Gastrocnemius medialis (tissue), 4 donors: ENCODE results near the gene MMP28. TPM values are rescaled to one million over a fixed set of nuclear protein-coding genes. Genes with fewer than 3 reads are reported as not detected.

ENCODE experiments used
- ATAC-seq, 2 donors: fragments of 150-250 bp; one replicate each; pipeline ENCODE4 v1.9.1; 2016
- DNase-seq, 2 donors: peaks; one replicate each; pipeline ENCODE4 v3.0.0-alpha.2; 2019
- H3K27ac ChIP-seq, 4 donors: fragments of 200-600 bp; sonication (generic); 1 replicate in 1 of 4; 2 replicates in 3 of 4; pipeline ENCODE4 v1.5.1; 2016 to 2018; ENCODE audit warnings: mild to moderate bottlenecking in 2 of 4, moderate library complexity in 1 of 4
- H3K27me3 ChIP-seq, 3 donors: fragments of 200-600 bp; sonication (generic) in 2 of 3; 1 replicate in 1 of 3; 2 replicates in 2 of 3; pipeline versions ENCODE4 v1.5.1 to v1.6.0; 2016 to 2019; ENCODE audit warnings: mild to moderate bottlenecking in 1 of 3, moderate library complexity in 1 of 3
- H3K36me3 ChIP-seq, 2 donors: fragments of 200-600 bp; sonication (generic) in 1 of 2; one replicate each; pipeline ENCODE4 v1.5.1; 2017 to 2018
- H3K4me1 ChIP-seq, 2 donors: fragments of 200-600 bp; sonication (generic) in 1 of 2; one replicate each; pipeline ENCODE4 v1.5.1; 2016 to 2017; ENCODE audit warnings: mild to moderate bottlenecking in 2 of 2
- H3K4me3 ChIP-seq, 4 donors: fragments of 200-600 bp; sonication (generic) in 3 of 4; 1 replicate in 1 of 4; 2 replicates in 3 of 4; pipeline ENCODE4 v1.5.1; 2016 to 2019; ENCODE audit warnings: mild to moderate bottlenecking in 2 of 4
- H3K9me3 ChIP-seq, 3 donors: fragments of 200-600 bp; sonication (generic) in 2 of 3; 1 replicate in 1 of 3; 2 replicates in 2 of 3; pipeline ENCODE4 v1.5.1; 2016 to 2019
- CTCF ChIP-seq, 5 experiments: fragments of 450-650 bp in 3 of 5; fragments of 200-600 bp in 2 of 5; sonication (generic) in 2 of 5; IDR thresholded peaks in 4 of 5; conservative IDR thresholded peaks in 1 of 5; 1 replicate in 4 of 5; 2 replicates in 1 of 5; pipeline ENCODE4 v1.5.1; 2016 to 2019; ENCODE audit warnings: antibody characterized with exemption in 5 of 5, mild to moderate bottlenecking in 3 of 5, moderate library complexity in 3 of 5
- POLR2A ChIP-seq, 2 donors: fragments of 450-650 bp; IDR thresholded peaks; one replicate each; pipeline ENCODE4 v1.6.1; 2017; ENCODE audit warnings: antibody characterized with exemption in 2 of 2, mild to moderate bottlenecking in 2 of 2, moderate library complexity in 2 of 2
- in situ Hi-C, 4 donors: fragments of 200-750 bp; cut with MboI; loops; one replicate each; pipeline versions ENCODE4 v1.15.0 to v1.8.0; 2017; ENCODE audit warnings: low sequenced_read_pairs in 4 of 4
- intact Hi-C: fragments of 100-400 bp; cut with DNase I; formaldehyde crosslinking; loops from one replicate; pipeline ENCODE4 v1.15.1; 2023; ENCODE audit warnings: low total_unique reads
- total RNA-seq, 4 donors: library from RNA; depleted of rRNA; stranded (reverse); fragments of >200 nt; gene quantifications; one replicate each; pipeline versions ENCODE4 v1.1.0 to v1.2.3, GENCODE V29; 2016

MMP28 gene
- total RNA-seq, 4 donors from 2014 or later: 3.1 to 10.3 (median 5.9) TPM

GRCh38 chr17:35784895-35785294, 10.5 kb downstream of the MMP28 start:
- Histone ChIP-seq H3K4me1 (peaks cover 6 to 7% of the 10 kb centered on the region in 2 donors), H3K9me3 (no peaks in the 10 kb centered on the region), H3K36me3 (no peaks in the 10 kb centered on the region), H3K4me3 (no peak overlapping the region), H3K27ac (no peak overlapping the region), H3K27me3 (peaks cover 0 to 9% (median 0%) of the 10 kb centered on the region in 3 donors)
- TF ChIP-seq POLR2A (IDR thresholded peaks at IDR 0.05) (no peak), CTCF (IDR thresholded peaks at IDR 0.05 in 4 of 5, conservative IDR thresholded peaks at IDR 0.05 in 1 of 5) (no peak)
- intact Hi-C loops (no loop called here), in situ Hi-C loops (no loop called here)
- DNase-seq: no peak
- ATAC-seq: no peak

- H3K27ac ChIP-seq: no peak overlapping the region
- DNase-seq: no peak
- H3K4me1 ChIP-seq: peaks cover 5 to 6% of the 10 kb centered on the region in 2 donors
- no peak overlapping the region for H3K4me3 ChIP-seq
- intact Hi-C loops: no loop called here
- no peaks in the 10 kb centered on the region for H3K9me3 ChIP-seq
- H3K27me3 ChIP-seq: peaks cover 0 to 12% (median 0%) of the 10 kb centered on the region in 3 donors
- no peaks in the 10 kb centered on the region for H3K36me3 ChIP-seq
- no peak for TF ChIP-seq CTCF (IDR thresholded peaks at IDR 0.05 in 4 of 5, conservative IDR thresholded peaks at IDR 0.05 in 1 of 5)
- TF ChIP-seq POLR2A (IDR thresholded peaks at IDR 0.05): no peak
- in situ Hi-C loops: no loop called here
- no peak for ATAC-seq
Observed at GRCh38 chr17:35780950-35781349, 14.5 kb downstream of the MMP28 start.

- Histone ChIP-seq H3K4me3 (no peak overlapping the region), H3K36me3 (no peaks in the 10 kb centered on the region), H3K4me1 (peaks cover 5% of the 10 kb centered on the region in 2 donors), H3K27me3 (peaks cover 0 to 7% (median 0%) of the 10 kb centered on the region in 3 donors), H3K9me3 (no peaks in the 10 kb centered on the region), H3K27ac (no peak overlapping the region)
- ATAC-seq: no peak
- intact Hi-C loops (no loop called here), in situ Hi-C loops (no loop called here)
- no peak for DNase-seq
- no peak for TF ChIP-seq CTCF (IDR thresholded peaks at IDR 0.05 in 4 of 5, conservative IDR thresholded peaks at IDR 0.05 in 1 of 5)
- no peak for TF ChIP-seq POLR2A (IDR thresholded peaks at IDR 0.05)
Observed at GRCh38 chr17:35778641-35779196, 16.7 kb downstream of the MMP28 start.

- Histone ChIP-seq H3K9me3 (no peaks in the 10 kb centered on the region), H3K4me1 (no peaks in the 10 kb centered on the region), H3K27me3 (peaks cover 0 to 7% (median 0%) of the 10 kb centered on the region in 3 donors), H3K27ac (no peak overlapping the region), H3K36me3 (no peaks in the 10 kb centered on the region), H3K4me3 (no peak overlapping the region)
- intact Hi-C loops (no loop called here), in situ Hi-C loops (no loop called here)
- DNase-seq (no peak), ATAC-seq (no peak)
- TF ChIP-seq POLR2A (IDR thresholded peaks at IDR 0.05) (no peak), CTCF (IDR thresholded peaks at IDR 0.05 in 4 of 5, conservative IDR thresholded peaks at IDR 0.05 in 1 of 5) (no peak)
Observed at GRCh38 chr17:35775583-35775982, 19.9 kb downstream of the MMP28 start.

GRCh38 chr17:35775039-35775438, 20.4 kb downstream of the MMP28 start:
- H3K4me1 ChIP-seq: no peaks in the 10 kb centered on the region
- no peak overlapping the region for H3K4me3 ChIP-seq
- in situ Hi-C loops (no loop called here), intact Hi-C loops (no loop called here)
- no peak for DNase-seq
- H3K9me3 ChIP-seq: no peaks in the 10 kb centered on the region
- H3K27ac ChIP-seq: no peak overlapping the region
- H3K27me3 ChIP-seq: peaks cover 0 to 3% (median 0%) of the 10 kb centered on the region in 3 donors
- no peaks in the 10 kb centered on the region for H3K36me3 ChIP-seq
- ATAC-seq: no peak
- TF ChIP-seq POLR2A (IDR thresholded peaks at IDR 0.05) (no peak), CTCF (IDR thresholded peaks at IDR 0.05 in 4 of 5, conservative IDR thresholded peaks at IDR 0.05 in 1 of 5) (no peak)
